CD4-positive, alpha-beta T cell treated with Interleukin-21 for 1 hour (primary cell): ENCODE results near the gene UPK3BL2.
A peak's percentile ranks its signal among the peaks of the same experiment; 100 is the strongest.
"Not testable (repeated sequence)": the region's sequence is repeated elsewhere in the genome, so short reads cannot be mapped to it uniquely, and the experiment has no call there.

Source experiments
- DNase-seq: peaks from one replicate; pipeline ENCODE4 v3.0.0-alpha.2; 2020

UPK3BL2 gene

GRCh38 chr7:102543596-102543995, at the start of gene UPK3BL2:
Gene UPK3BL2, minus strand, starts transcription at chr7:102543696. Its CDS starts 60 bp downstream, at chr7:102543636.
- DNase-seq = not testable (repeated sequence)

GRCh38 chr7:102592477-102593019, 49.1 kb upstream of the UPK3BL2 start:
- peak; percentile 78 for DNase-seq

GRCh38 chr7:102589857-102590256, 46.4 kb upstream of the UPK3BL2 start:
- not testable (repeated sequence) for DNase-seq

GRCh38 chr7:102583495-102583894, 40.0 kb upstream of the UPK3BL2 start:
- not testable (repeated sequence) for DNase-seq

- not testable (repeated sequence) for DNase-seq
Measured at GRCh38 chr7:102581722-102582121, 38.2 kb upstream of the UPK3BL2 start.

GRCh38 chr7:102578486-102578885, 35.0 kb upstream of the UPK3BL2 start:
- DNase-seq = not testable (repeated sequence)

- not testable (repeated sequence) for DNase-seq
Measured at GRCh38 chr7:102577315-102578240, 34.1 kb upstream of the UPK3BL2 start.

- not testable (repeated sequence) for DNase-seq
Measured at GRCh38 chr7:102576363-102576762, 32.9 kb upstream of the UPK3BL2 start.

GRCh38 chr7:102574607-102575006, 31.1 kb upstream of the UPK3BL2 start:
- DNase-seq = not testable (repeated sequence)

- DNase-seq = peak; percentile 97
Measured at GRCh38 chr7:102572261-102573239, 29.1 kb upstream of the UPK3BL2 start, which contains the start of gene POLR2J3. Gene POLR2J3, minus strand, starts transcription at chr7:102572583. Its CDS starts 62 bp downstream, at chr7:102572521.

- DNase-seq = not testable (repeated sequence)
Measured at GRCh38 chr7:102568620-102569019, 25.1 kb upstream of the UPK3BL2 start.

GRCh38 chr7:102550808-102551422, 7.4 kb upstream of the UPK3BL2 start, which contains the start of gene SPDYE2:
Gene SPDYE2, plus strand, starts transcription at chr7:102551226. Its CDS starts 2,030 bp downstream, at chr7:102553256.
- not testable (repeated sequence) for DNase-seq

GRCh38 chr7:102546353-102546752, 2.9 kb upstream of the UPK3BL2 start:
- DNase-seq = not testable (repeated sequence)

- not testable (repeated sequence) for DNase-seq
Measured at GRCh38 chr7:102545288-102545687, 1.8 kb upstream of the UPK3BL2 start.

- not testable (repeated sequence) for DNase-seq
Measured at GRCh38 chr7:102544372-102544771, 876 bp upstream of the UPK3BL2 start.

GRCh38 chr7:102542771-102543170, 725 bp downstream of the UPK3BL2 start:
- DNase-seq = not testable (repeated sequence)

- not testable (repeated sequence) for DNase-seq
Measured at GRCh38 chr7:102542083-102542482, 1.4 kb downstream of the UPK3BL2 start.

GRCh38 chr7:102540604-102541003, 2.9 kb downstream of the UPK3BL2 start:
- DNase-seq = not testable (repeated sequence)

- DNase-seq = not testable (repeated sequence)
Measured at GRCh38 chr7:102535062-102535615, 8.4 kb downstream of the UPK3BL2 start.

GRCh38 chr7:102532127-102532526, 11.4 kb downstream of the UPK3BL2 start:
- not testable (repeated sequence) for DNase-seq

GRCh38 chr7:102531583-102531982, 11.9 kb downstream of the UPK3BL2 start:
- DNase-seq = not testable (repeated sequence)
